A549 (cell line): ENCODE results near the gene CPT1A.

Experiments used
- EP300 ChIP-seq, 2 experiments: fragments of >200 bp; sonication (Bioruptor Twin); formaldehyde crosslinking; IDR thresholded peaks; 2 replicates in 1 of 2; 3 replicates in 1 of 2; pipeline ENCODE4 v1.6.1; 2016 to 2017
- ESRRA ChIP-seq: fragments of 150-350 bp; IDR thresholded peaks from 2 replicates; pipeline ENCODE4 v1.6.1; 2014; ENCODE audit warnings: mild to moderate bottlenecking, low read length, borderline replicate concordance
- HEYL ChIP-seq: fragments of 250-450 bp; sonication (Bioruptor Pico); IDR thresholded peaks from 2 replicates; pipeline ENCODE4 v1.8.0; 2021; ENCODE audit warnings: mild to moderate bottlenecking, moderate library complexity
- POLR2A ChIP-seq: IDR thresholded peaks from 2 replicates; pipeline ENCODE4 v1.6.1; 2012; ENCODE audit warnings: mild to moderate bottlenecking, low read length
- POLR2AphosphoS2 ChIP-seq: conservative IDR thresholded peaks from 2 replicates; pipeline ENCODE4 v1.6.1; 2012; ENCODE audit warnings: low read length, improper control_type of control experiment, inconsistent platforms
- RFX5 ChIP-seq: fragments of 450-650 bp; IDR thresholded peaks from 2 replicates; pipeline ENCODE4 v1.7.1; 2014; ENCODE audit warnings: antibody characterized with exemption, mild to moderate bottlenecking, moderate library complexity
- TF ChIP-seq, protein P1 (sequence below): fragments of >200 bp; sonication (Bioruptor Twin); formaldehyde crosslinking; IDR thresholded peaks from 3 replicates; pipeline ENCODE4 v1.5.1; 2016
- TF ChIP-seq, protein P2 (sequence below): fragments of 200-600 bp; sonication (generic); IDR thresholded peaks from 2 replicates; pipeline ENCODE4 v1.6.1; 2016; ENCODE audit warnings: antibody characterized with exemption, mild to moderate bottlenecking, moderate library complexity
- TF ChIP-seq, protein P3 (sequence below): IDR thresholded peaks from 2 replicates; pipeline ENCODE4 v1.6.1; 2012

DNA sequence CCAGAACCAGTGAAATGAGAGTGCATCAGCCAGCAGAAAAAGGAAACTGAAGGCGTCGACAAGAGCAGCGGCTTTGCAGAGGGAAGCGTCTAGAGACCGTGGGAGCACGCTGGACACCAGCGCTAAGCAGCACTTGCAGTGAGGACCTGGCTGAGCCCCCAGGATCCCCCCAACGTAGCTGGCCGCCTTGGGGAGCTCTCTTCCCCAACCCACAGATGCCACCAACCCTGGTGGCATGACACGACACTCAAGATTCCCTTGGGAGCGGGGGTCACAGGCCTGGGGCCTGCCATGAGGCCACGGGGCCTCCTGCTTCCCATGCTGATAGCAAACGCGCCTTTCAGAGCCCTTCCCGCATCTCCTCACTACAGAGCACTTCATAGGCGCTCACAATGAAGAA lies 77.0 kb downstream of the CPT1A start:
- TF ChIP-seq, protein P1, sequence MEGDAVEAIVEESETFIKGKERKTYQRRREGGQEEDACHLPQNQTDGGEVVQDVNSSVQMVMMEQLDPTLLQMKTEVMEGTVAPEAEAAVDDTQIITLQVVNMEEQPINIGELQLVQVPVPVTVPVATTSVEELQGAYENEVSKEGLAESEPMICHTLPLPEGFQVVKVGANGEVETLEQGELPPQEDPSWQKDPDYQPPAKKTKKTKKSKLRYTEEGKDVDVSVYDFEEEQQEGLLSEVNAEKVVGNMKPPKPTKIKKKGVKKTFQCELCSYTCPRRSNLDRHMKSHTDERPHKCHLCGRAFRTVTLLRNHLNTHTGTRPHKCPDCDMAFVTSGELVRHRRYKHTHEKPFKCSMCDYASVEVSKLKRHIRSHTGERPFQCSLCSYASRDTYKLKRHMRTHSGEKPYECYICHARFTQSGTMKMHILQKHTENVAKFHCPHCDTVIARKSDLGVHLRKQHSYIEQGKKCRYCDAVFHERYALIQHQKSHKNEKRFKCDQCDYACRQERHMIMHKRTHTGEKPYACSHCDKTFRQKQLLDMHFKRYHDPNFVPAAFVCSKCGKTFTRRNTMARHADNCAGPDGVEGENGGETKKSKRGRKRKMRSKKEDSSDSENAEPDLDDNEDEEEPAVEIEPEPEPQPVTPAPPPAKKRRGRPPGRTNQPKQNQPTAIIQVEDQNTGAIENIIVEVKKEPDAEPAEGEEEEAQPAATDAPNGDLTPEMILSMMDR: no peak
- no peak for TF ChIP-seq POLR2A
- no peak for TF ChIP-seq EP300 (IDR thresholded peaks at IDR 0.05)
- TF ChIP-seq, protein P2, sequence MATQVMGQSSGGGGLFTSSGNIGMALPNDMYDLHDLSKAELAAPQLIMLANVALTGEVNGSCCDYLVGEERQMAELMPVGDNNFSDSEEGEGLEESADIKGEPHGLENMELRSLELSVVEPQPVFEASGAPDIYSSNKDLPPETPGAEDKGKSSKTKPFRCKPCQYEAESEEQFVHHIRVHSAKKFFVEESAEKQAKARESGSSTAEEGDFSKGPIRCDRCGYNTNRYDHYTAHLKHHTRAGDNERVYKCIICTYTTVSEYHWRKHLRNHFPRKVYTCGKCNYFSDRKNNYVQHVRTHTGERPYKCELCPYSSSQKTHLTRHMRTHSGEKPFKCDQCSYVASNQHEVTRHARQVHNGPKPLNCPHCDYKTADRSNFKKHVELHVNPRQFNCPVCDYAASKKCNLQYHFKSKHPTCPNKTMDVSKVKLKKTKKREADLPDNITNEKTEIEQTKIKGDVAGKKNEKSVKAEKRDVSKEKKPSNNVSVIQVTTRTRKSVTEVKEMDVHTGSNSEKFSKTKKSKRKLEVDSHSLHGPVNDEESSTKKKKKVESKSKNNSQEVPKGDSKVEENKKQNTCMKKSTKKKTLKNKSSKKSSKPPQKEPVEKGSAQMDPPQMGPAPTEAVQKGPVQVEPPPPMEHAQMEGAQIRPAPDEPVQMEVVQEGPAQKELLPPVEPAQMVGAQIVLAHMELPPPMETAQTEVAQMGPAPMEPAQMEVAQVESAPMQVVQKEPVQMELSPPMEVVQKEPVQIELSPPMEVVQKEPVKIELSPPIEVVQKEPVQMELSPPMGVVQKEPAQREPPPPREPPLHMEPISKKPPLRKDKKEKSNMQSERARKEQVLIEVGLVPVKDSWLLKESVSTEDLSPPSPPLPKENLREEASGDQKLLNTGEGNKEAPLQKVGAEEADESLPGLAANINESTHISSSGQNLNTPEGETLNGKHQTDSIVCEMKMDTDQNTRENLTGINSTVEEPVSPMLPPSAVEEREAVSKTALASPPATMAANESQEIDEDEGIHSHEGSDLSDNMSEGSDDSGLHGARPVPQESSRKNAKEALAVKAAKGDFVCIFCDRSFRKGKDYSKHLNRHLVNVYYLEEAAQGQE: no peak
- TF ChIP-seq, protein P3, sequence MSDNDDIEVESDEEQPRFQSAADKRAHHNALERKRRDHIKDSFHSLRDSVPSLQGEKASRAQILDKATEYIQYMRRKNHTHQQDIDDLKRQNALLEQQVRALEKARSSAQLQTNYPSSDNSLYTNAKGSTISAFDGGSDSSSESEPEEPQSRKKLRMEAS: no peak
- TF ChIP-seq ESRRA: no peak
- no peak for TF ChIP-seq POLR2AphosphoS2
- no peak for TF ChIP-seq RFX5
- TF ChIP-seq HEYL (CRISPR knock-in tag): no peak
